Transverse colon (tissue), 4 donors: Measurements from ENCODE around the gene GLIS1. TPM values are rescaled to one million over a fixed set of nuclear protein-coding genes. Genes with fewer than 3 reads are reported as not detected.
A peak's percentile ranks its signal among the peaks of the same experiment; 100 is the strongest.

ENCODE experiments used
- DNase-seq: peaks from one replicate; pipeline ENCODE4 v3.0.0-alpha.2; 2019
- H3K27ac ChIP-seq, 4 donors: fragments of 200-600 bp; sonication (generic); 2 replicates each; pipeline ENCODE4 v1.5.1; 2016 to 2018; ENCODE audit warnings: inconsistent platforms in 4 of 4
- H3K27me3 ChIP-seq: fragments of 200-600 bp; sonication (generic); 2 replicates; pipeline ENCODE4 v1.5.1; 2017; ENCODE audit warnings: inconsistent platforms
- H3K36me3 ChIP-seq, 4 donors: fragments of 200-600 bp; sonication (generic); 2 replicates each; pipeline ENCODE4 v1.5.1; 2017 to 2019; ENCODE audit warnings: inconsistent platforms in 4 of 4
- H3K4me1 ChIP-seq, 4 donors: fragments of 200-600 bp; sonication (generic); 2 replicates each; pipeline ENCODE4 v1.5.1; 2017 to 2020; ENCODE audit warnings: inconsistent platforms in 4 of 4
- H3K4me3 ChIP-seq, 4 donors: fragments of 200-600 bp; sonication (generic); 1 replicate in 1 of 4; 2 replicates in 3 of 4; pipeline versions ENCODE4 v1.5.1 to v1.6.1; 2017 to 2019; ENCODE audit warnings: inconsistent platforms in 4 of 4
- H3K9me3 ChIP-seq, 2 donors: fragments of 200-600 bp; sonication (generic); 2 replicates each; pipeline ENCODE4 v1.5.1; 2017 to 2019; ENCODE audit warnings: inconsistent platforms in 2 of 2
- EP300 ChIP-seq: sonication (generic); formaldehyde crosslinking; IDR thresholded peaks from one replicate; pipeline ENCODE4 v1.6.1; 2017; ENCODE audit warnings: antibody characterized with exemption, low read depth
- POLR2A ChIP-seq: fragments of 450-650 bp; IDR thresholded peaks from one replicate; pipeline ENCODE4 v1.6.1; 2016; ENCODE audit warnings: antibody characterized with exemption, mild to moderate bottlenecking, moderate library complexity
- POLR2AphosphoS5 ChIP-seq, 3 donors: sonication (generic); formaldehyde crosslinking; IDR thresholded peaks; one replicate each; pipeline ENCODE4 v1.6.1; 2016; ENCODE audit warnings: antibody characterized with exemption in 3 of 3
- WGBS, 2 donors: methylation state at CpG; one replicate each; pipeline ENCODE4 v1.1.5; 2018; ENCODE audit warnings: low coverage in 1 of 2; 5-methylcytosine and 5-hydroxymethylcytosine counted together
- in situ Hi-C, 4 donors: fragments of 200-750 bp; cut with MboI; loops; one replicate each; pipeline versions ENCODE4 v1.15.0 to v1.15.1; 2017; ENCODE audit warnings: low sequenced_read_pairs in 3 of 4, low pct_ligation_motif_present in 1 of 4, low pct_unique_long_range_greater_than_20kb in 1 of 4
- intact Hi-C: fragments of 100-400 bp; cut with DNase I; formaldehyde crosslinking; loops from one replicate; pipeline ENCODE4 v1.15.1; 2023; ENCODE audit warnings: low total_unique reads
- total RNA-seq, 4 donors: library from RNA; depleted of rRNA; stranded (reverse); fragments of >200 nt; gene quantifications; one replicate each; pipeline ENCODE4 v1.1.0, GENCODE V29; 2016
- TF ChIP-seq, protein P1 (sequence below), 5 experiments: fragments of 200-600 bp in 3 of 5; fragments of 450-650 bp in 2 of 5; sonication (generic) in 3 of 5; IDR thresholded peaks; 1 replicate in 2 of 5; 2 replicates in 3 of 5; pipeline ENCODE4 v1.5.1; 2016 to 2017; ENCODE audit warnings: antibody characterized with exemption in 5 of 5, inconsistent platforms in 3 of 5, mild to moderate bottlenecking in 2 of 5, moderate library complexity in 1 of 5

Gene GLIS1
- total RNA-seq, 4 donors from 2014 or later = 0.16 to 0.75 (median 0.27) TPM; not detected in 1

DNA sequence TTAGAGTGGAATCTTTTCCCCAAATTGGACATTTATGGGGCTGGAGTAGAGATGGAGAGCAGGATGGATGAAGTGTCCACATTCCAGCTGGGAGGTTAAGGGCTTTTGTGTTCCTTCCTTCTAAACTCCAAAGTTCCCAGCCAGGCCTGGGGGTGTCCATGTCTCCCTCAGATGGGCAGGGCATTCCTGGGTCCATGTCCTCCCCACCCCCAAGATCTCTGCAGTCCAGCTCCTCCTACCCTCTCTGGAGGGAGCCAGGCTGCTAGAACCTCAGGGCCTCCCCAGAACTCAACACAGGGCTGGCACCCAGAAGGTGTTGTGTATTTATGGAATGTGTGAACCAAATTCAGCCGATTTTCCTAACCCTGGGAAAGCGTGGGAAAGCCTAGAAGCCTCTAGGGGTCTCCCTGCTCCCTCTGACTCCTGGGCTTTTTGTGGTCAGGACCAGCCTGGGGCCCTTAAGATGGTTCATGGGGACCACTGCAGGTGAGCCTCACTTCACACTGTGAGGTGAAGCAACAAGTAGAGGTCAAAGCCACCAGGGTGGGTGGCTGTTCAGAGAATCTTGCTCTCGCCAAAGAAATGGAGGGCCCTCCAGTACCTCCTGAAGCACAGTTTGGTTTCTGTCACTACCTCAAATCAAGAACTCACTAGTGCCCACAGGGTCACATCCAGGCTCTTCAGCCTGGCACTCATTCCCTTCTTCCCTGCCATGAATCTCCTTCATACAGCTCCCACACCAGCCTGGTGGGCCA, 54.8 kb downstream of the GLIS1 start:
- no peak overlapping the region for H3K27ac ChIP-seq
- TF ChIP-seq EP300 (no peak), POLR2A (no peak)
- peaks cover 50% of the 10 kb centered on the region for H3K27me3 ChIP-seq

DNA sequence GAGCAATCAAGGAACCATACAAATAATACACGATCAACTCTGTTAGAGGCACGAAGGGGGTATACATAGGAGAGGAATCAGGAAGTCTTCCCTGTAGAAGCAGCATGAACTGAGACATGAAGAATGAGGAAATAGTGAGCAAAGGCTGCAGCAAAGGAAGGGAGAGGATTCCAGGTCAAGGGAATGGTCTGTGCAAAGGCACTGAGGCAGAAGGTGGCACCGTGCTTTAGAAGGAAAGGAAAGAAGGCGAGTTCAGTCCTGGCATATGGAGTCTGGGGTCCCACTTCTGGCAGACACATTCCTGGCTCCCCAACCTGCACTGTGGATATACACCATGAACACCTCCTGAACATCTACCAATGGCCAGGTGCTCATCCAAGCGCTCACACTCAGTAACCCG, 56.1 kb downstream of the GLIS1 start:
- DNase-seq = no peak
- Histone ChIP-seq H3K27ac (no peak overlapping the region), H3K4me3 (no peak overlapping the region), H3K9me3 (no peaks in the 10 kb centered on the region), H3K4me1 (peaks cover 5 to 16% (median 9%) of the 10 kb centered on the region in 4 donors), H3K36me3 (no peaks in the 10 kb centered on the region), H3K27me3 (peaks cover 39% of the 10 kb centered on the region)
- TF ChIP-seq POLR2A = no peak
- no peak for TF ChIP-seq POLR2AphosphoS5 (IDR thresholded peaks at IDR 0.05)
- TF ChIP-seq, protein P1, sequence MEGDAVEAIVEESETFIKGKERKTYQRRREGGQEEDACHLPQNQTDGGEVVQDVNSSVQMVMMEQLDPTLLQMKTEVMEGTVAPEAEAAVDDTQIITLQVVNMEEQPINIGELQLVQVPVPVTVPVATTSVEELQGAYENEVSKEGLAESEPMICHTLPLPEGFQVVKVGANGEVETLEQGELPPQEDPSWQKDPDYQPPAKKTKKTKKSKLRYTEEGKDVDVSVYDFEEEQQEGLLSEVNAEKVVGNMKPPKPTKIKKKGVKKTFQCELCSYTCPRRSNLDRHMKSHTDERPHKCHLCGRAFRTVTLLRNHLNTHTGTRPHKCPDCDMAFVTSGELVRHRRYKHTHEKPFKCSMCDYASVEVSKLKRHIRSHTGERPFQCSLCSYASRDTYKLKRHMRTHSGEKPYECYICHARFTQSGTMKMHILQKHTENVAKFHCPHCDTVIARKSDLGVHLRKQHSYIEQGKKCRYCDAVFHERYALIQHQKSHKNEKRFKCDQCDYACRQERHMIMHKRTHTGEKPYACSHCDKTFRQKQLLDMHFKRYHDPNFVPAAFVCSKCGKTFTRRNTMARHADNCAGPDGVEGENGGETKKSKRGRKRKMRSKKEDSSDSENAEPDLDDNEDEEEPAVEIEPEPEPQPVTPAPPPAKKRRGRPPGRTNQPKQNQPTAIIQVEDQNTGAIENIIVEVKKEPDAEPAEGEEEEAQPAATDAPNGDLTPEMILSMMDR (IDR thresholded peaks at IDR 0.05) = no peak
- TF ChIP-seq EP300 = no peak
- in situ Hi-C loops = loop anchor here in 1 of 4 donors (10.0 kb wide), 1 partner anchor 198 kb away; no protein-coding TSS in a partner anchor
- WGBS, 2 donors = 53 to 80% methylated on average over 3 to 6 of the region's 6 CpGs
- intact Hi-C loops = no loop called here

More for the DNA sequence above, 54.8 kb downstream of the GLIS1 start:
- Histone ChIP-seq H3K36me3 (no peaks in the 10 kb centered on the region), H3K4me1 (peaks cover 5 to 16% (median 9%) of the 10 kb centered on the region in 4 donors), H3K9me3 (no peaks in the 10 kb centered on the region), H3K4me3 (no peak overlapping the region)
- no peak for DNase-seq
- in situ Hi-C loops = loop anchor here in 1 of 4 donors (10.0 kb wide), 1 partner anchor 199 kb away; no protein-coding TSS in a partner anchor
- intact Hi-C loops = no loop called here
- 79% methylated on average over 3 of the region's 3 CpGs; no CpG with 5 or more reads in 1 of the 2 donors for WGBS, 2 donors

DNA sequence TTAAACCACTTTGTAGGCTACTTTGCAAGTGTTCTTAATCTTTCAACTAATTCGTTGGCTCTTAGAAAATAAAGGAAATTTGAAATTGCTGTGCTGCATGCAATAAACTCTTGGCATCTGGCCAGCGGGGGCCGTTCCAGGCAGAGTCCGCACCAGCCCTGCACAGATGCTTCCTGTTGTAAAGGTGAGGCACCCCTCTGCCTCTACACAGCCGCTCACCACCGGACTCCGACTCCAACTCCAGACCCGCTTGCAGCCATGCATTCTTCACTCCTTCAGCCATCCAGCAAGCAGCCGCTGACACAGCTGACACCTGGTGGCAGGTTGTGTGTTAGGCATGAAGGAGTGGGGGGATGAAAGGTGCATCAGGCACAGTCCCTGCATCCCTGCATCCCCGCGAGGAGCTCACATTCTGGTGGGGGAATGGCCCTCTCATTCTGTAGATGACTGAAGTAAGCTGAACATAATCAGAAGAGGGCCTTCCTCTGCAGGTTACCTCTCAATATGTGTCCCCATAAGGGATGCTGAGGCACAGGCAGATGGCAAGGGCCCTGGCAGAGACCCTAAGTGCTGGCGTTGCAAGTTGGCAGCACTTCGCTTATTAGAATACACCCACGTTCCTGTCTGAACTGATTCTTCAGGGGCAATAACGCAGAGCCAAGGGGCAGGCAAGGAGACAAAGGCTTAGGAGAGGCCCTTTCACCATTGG, 56.8 kb downstream of the GLIS1 start:
- no peak overlapping the region for H3K4me3 ChIP-seq
- in situ Hi-C loops (loop anchor here in 1 of 4 donors (10.0 kb wide), 1 partner anchor 197 kb away; no protein-coding TSS in a partner anchor), intact Hi-C loops (no loop called here)
- H3K4me1 ChIP-seq = peaks cover 5 to 16% (median 9%) of the 10 kb centered on the region in 4 donors
- no peak overlapping the region for H3K27ac ChIP-seq
- WGBS, 2 donors = 0 to 20% methylated on average over 1 to 15 of the region's 15 CpGs
- TF ChIP-seq, protein P1 (IDR thresholded peaks at IDR 0.05) = peak; percentile 31 to 56 (median 43)
- TF ChIP-seq EP300 = no peak
- no peaks in the 10 kb centered on the region for H3K9me3 ChIP-seq
- H3K27me3 ChIP-seq = peaks cover 33% of the 10 kb centered on the region
- peak; percentile 72 for DNase-seq
- no peaks in the 10 kb centered on the region for H3K36me3 ChIP-seq

GRCh38 chr1:53681351-53681976, 57.5 kb downstream of the GLIS1 start:
- H3K9me3 ChIP-seq = no peaks in the 10 kb centered on the region
- in situ Hi-C loops (loop anchor here in 1 of 4 donors (10.0 kb wide), 1 partner anchor 197 kb away; no protein-coding TSS in a partner anchor), intact Hi-C loops (no loop called here)
- TF ChIP-seq POLR2A (no peak), EP300 (no peak), POLR2AphosphoS5 (IDR thresholded peaks at IDR 0.05) (no peak)
- TF ChIP-seq, protein P1 (IDR thresholded peaks at IDR 0.05) = no peak
- 29 to 57% methylated on average over 2 to 6 of the region's 6 CpGs for WGBS, 2 donors
- H3K36me3 ChIP-seq = no peaks in the 10 kb centered on the region
- no peak overlapping the region for H3K4me3 ChIP-seq
- peaks cover 26% of the 10 kb centered on the region for H3K27me3 ChIP-seq
- no peak overlapping the region for H3K27ac ChIP-seq
- no peak for DNase-seq
- H3K4me1 ChIP-seq = peaks cover 5 to 16% (median 9%) of the 10 kb centered on the region in 4 donors
